ENCODE measurements around the gene METTL26.

- TF ChIP-seq, protein P1, sequence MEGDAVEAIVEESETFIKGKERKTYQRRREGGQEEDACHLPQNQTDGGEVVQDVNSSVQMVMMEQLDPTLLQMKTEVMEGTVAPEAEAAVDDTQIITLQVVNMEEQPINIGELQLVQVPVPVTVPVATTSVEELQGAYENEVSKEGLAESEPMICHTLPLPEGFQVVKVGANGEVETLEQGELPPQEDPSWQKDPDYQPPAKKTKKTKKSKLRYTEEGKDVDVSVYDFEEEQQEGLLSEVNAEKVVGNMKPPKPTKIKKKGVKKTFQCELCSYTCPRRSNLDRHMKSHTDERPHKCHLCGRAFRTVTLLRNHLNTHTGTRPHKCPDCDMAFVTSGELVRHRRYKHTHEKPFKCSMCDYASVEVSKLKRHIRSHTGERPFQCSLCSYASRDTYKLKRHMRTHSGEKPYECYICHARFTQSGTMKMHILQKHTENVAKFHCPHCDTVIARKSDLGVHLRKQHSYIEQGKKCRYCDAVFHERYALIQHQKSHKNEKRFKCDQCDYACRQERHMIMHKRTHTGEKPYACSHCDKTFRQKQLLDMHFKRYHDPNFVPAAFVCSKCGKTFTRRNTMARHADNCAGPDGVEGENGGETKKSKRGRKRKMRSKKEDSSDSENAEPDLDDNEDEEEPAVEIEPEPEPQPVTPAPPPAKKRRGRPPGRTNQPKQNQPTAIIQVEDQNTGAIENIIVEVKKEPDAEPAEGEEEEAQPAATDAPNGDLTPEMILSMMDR (conservative IDR thresholded peaks at IDR 0.05; ENCODE audit: low read depth, low read length) = no peak
- TF ChIP-seq, protein P2, sequence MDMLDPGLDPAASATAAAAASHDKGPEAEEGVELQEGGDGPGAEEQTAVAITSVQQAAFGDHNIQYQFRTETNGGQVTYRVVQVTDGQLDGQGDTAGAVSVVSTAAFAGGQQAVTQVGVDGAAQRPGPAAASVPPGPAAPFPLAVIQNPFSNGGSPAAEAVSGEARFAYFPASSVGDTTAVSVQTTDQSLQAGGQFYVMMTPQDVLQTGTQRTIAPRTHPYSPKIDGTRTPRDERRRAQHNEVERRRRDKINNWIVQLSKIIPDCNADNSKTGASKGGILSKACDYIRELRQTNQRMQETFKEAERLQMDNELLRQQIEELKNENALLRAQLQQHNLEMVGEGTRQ (IDR thresholded peaks at IDR 0.05; ENCODE audit: low read depth, low read length) = no peak
- TF ChIP-seq NFE2L2 (IDR thresholded peaks at IDR 0.05; ENCODE audit: low read depth, low read length) (no peak), RCOR1 (IDR thresholded peaks at IDR 0.05; ENCODE audit: insufficient replicate concordance, low read length) (no peak), POLR2A (IDR thresholded peaks at IDR 0.05; ENCODE audit: low read depth, low read length) (no peak), ELK1 (IDR thresholded peaks at IDR 0.05; ENCODE audit: borderline replicate concordance, low read depth, low read length) (no peak), BHLHE40 (IDR thresholded peaks at IDR 0.05; ENCODE audit: low read depth, low read length) (no peak), SMC3 (IDR thresholded peaks at IDR 0.05; ENCODE audit: low read depth, low read length) (no peak), CEBPB (IDR thresholded peaks at IDR 0.05; ENCODE audit: low read depth, low read length) (no peak), RFX5 (IDR thresholded peaks at IDR 0.05; ENCODE audit: low read depth, low read length) (no peak)
These were observed 16.6 kb upstream of the METTL26 start for GRCh38 chr16:652454-653305.

All from IMR-90 (cell line).